ENCODE results near the gene ITGB3. TPM values are rescaled to one million over a fixed set of nuclear protein-coding genes. Genes with fewer than 3 reads are reported as not detected.
A peak's percentile ranks its signal among the peaks of the same experiment; 100 is the strongest.

ITGB3 gene
- total RNA-seq, 1 experiment from 2014 or later, result not detected

DNA sequence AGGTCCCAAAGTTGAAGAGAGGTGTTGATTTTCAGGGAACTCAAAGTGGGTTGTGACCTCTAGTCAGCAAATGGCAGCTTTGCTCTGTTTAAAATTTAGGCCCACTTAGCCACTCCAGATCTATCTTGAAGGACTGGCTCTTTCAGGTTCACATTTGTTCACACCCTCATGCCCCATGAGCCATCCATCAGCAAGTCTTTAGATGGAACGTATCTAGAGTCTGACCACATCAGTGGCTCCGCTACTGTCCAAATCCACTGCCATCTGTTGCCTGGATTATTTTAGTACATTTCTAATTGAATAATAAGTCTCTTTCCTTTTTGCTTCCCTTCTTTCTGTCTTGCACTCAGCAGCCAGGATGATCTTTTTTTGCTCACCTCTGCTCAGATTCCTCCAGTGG is 10.5 kb downstream of the ITGB3 start:
- ChIA-PET RAD21 (ENCODE audit: low non-redundant PET in 1 of 2, low total read pairs in 2 of 2, uncharacterized antibody in 2 of 2, unreplicated experiment in 2 of 2) (no interaction called here), POLR2A (no interaction called here), CTCF (interaction anchor here (1.4 kb wide), 1 partner anchor 51 kb away, joined by 3 read pairs; no protein-coding TSS in a partner anchor)
- Histone ChIP-seq H3K4me2 (ENCODE audit: low read length) (no peak overlapping the region), H3K27ac (ENCODE audit: low read depth, low read length) (no peak overlapping the region), H3K36me3 (ENCODE audit: control insufficient read depth in 1 of 2, insufficient read depth in 2 of 2, low read length in 2 of 2) (no peaks in the 10 kb centered on the region), H3K9ac (ENCODE audit: low read length) (no peak overlapping the region), H3K9me2 (ENCODE audit: insufficient read depth) (no peaks in the 10 kb centered on the region), H3K79me2 (ENCODE audit: insufficient read depth, low read length) (no peaks in the 10 kb centered on the region), H2AFZ (ENCODE audit: low read depth, low read length, poor library complexity, severe bottlenecking) (no peak overlapping the region), H3K27me3 (ENCODE audit: insufficient read depth, low read length) (no peaks in the 10 kb centered on the region), H3K4me3 (replicated peaks in 1 of 2; ENCODE audit: low read depth in 1 of 2, low read length in 2 of 2) (no peak overlapping the region), H4K20me1 (ENCODE audit: insufficient read depth) (no peaks in the 10 kb centered on the region), H3K4me1 (ENCODE audit: control insufficient read depth in 1 of 2, insufficient read depth in 2 of 2, low read length in 2 of 2) (peaks cover 0 to 20% of the 10 kb centered on the region in 2 experiments; a peak in 2 of 4 replicates), H3K9me3 (ENCODE audit: control insufficient read depth in 1 of 2, insufficient read depth in 1 of 2, low read depth in 1 of 2, low read length in 2 of 2) (no peaks in the 10 kb centered on the region)
- intact Hi-C loops (cut with micrococcal nuclease), result no loop called here
- TF ChIP-seq FOSL1 (IDR thresholded peaks at IDR 0.05; ENCODE audit: low read depth), result no peak
- no peak for TF ChIP-seq RAD21 (IDR thresholded peaks at IDR 0.05; ENCODE audit: low read depth)
- TF ChIP-seq ELF1 (IDR thresholded peaks at IDR 0.05; ENCODE audit: borderline replicate concordance, low read depth), result no peak
- TF ChIP-seq, protein P1, sequence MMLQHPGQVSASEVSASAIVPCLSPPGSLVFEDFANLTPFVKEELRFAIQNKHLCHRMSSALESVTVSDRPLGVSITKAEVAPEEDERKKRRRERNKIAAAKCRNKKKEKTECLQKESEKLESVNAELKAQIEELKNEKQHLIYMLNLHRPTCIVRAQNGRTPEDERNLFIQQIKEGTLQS (IDR thresholded peaks at IDR 0.05), result no peak
- TF ChIP-seq CEBPB (IDR thresholded peaks at IDR 0.05; ENCODE audit: low read depth), result no peak
- no peak for TF ChIP-seq POLR2A (IDR thresholded peaks at IDR 0.05; ENCODE audit: borderline replicate concordance, extremely low read depth, insufficient read depth, insufficient read length)
- DNase-seq (ENCODE audit: low read depth, low spot score) (no peak), ATAC-seq (no peak)
- no TSS peak for BruUV-seq (replicated peaks)

DNA sequence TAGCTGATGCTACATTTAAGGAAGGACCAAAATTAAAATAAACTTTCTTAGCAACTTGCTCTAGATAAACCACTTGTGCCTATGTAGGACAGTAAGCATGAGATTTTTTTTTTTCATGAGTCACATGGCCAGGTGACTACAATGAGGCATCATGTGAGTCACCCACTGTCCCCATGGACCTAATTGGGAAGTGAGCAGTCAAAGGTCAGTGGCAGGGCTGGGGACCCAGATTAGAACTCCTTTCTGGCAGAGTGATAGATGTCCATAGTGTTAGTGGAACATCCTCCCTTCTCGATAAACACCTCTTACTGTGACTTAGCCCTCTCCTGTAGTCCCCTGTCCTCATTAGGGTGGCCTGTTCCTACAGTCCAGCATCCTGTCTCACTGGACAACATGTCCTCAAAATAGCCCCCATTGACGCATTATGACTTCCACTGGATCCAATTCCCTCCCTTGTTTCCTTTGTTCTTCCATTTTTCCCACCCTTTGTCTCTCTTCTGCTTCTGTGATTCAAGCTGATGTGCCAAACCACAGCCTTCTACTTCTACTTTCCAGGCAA is 12.4 kb downstream of the ITGB3 start:
- Histone ChIP-seq H3K9ac (ENCODE audit: low read length) (no peak overlapping the region), H3K4me2 (ENCODE audit: low read length) (peak overlapping the region; percentile 5), H3K4me3 (replicated peaks in 1 of 2; ENCODE audit: low read depth in 1 of 2, low read length in 2 of 2) (no peak overlapping the region), H3K79me2 (ENCODE audit: insufficient read depth, low read length) (no peaks in the 10 kb centered on the region), H3K36me3 (ENCODE audit: control insufficient read depth in 1 of 2, insufficient read depth in 2 of 2, low read length in 2 of 2) (no peaks in the 10 kb centered on the region), H3K27ac (ENCODE audit: low read depth, low read length) (no peak overlapping the region), H2AFZ (ENCODE audit: low read depth, low read length, poor library complexity, severe bottlenecking) (peak overlapping the region; percentile 10), H4K20me1 (ENCODE audit: insufficient read depth) (no peaks in the 10 kb centered on the region), H3K27me3 (ENCODE audit: insufficient read depth, low read length) (no peaks in the 10 kb centered on the region), H3K9me3 (ENCODE audit: control insufficient read depth in 1 of 2, insufficient read depth in 1 of 2, low read depth in 1 of 2, low read length in 2 of 2) (no peaks in the 10 kb centered on the region), H3K4me1 (ENCODE audit: control insufficient read depth in 1 of 2, insufficient read depth in 2 of 2, low read length in 2 of 2) (peaks cover 0 to 20% of the 10 kb centered on the region in 2 experiments; a peak in 2 of 4 replicates), H3K9me2 (ENCODE audit: insufficient read depth) (no peaks in the 10 kb centered on the region)
- POLR2A ChIA-PET, result no interaction called here
- peak; percentile 59 for ATAC-seq
- no peak for DNase-seq (ENCODE audit: low read depth, low spot score)
- intact Hi-C loops (cut with micrococcal nuclease), result no loop called here
- BruUV-seq (replicated peaks), result no TSS peak
- RAD21 ChIA-PET (ENCODE audit: low non-redundant PET in 1 of 2, low total read pairs in 2 of 2, uncharacterized antibody in 2 of 2, unreplicated experiment in 2 of 2), result no interaction called here
- CTCF ChIA-PET, result no interaction called here
- TF ChIP-seq CEBPB (IDR thresholded peaks at IDR 0.05; ENCODE audit: low read depth) (no peak), ZFX (IDR thresholded peaks at IDR 0.05) (no peak), FOSL1 (IDR thresholded peaks at IDR 0.05; ENCODE audit: low read depth) (peak; percentile 79), POLR2AphosphoS5 (IDR thresholded peaks at IDR 0.05; ENCODE audit: low read depth, low read length) (no peak), TCF7L2 (IDR thresholded peaks at IDR 0.05; ENCODE audit: borderline replicate concordance, extremely low read depth, insufficient read depth, insufficient read length) (no peak), POLR2A (IDR thresholded peaks at IDR 0.05; ENCODE audit: borderline replicate concordance, extremely low read depth, insufficient read depth, insufficient read length) (no peak), CBX3 (IDR thresholded peaks at IDR 0.05; ENCODE audit: low read depth) (0 out of 2 replicates have a peak, but pooled peaks have one; percentile 53), JUND (IDR thresholded peaks at IDR 0.05) (peak; percentile 70), EGR1 (IDR thresholded peaks at IDR 0.05; ENCODE audit: low read depth) (no peak), ELF1 (IDR thresholded peaks at IDR 0.05; ENCODE audit: borderline replicate concordance, low read depth) (no peak), YY1 (IDR thresholded peaks at IDR 0.05; ENCODE audit: extremely low read depth, insufficient replicate concordance, low read depth, low read length) (no peak), EZH2 (IDR thresholded peaks at IDR 0.05) (no peak), ZNF274 (IDR thresholded peaks at IDR 0.05; ENCODE audit: low read depth, low read length) (no peak)
- TF ChIP-seq, protein P2, sequence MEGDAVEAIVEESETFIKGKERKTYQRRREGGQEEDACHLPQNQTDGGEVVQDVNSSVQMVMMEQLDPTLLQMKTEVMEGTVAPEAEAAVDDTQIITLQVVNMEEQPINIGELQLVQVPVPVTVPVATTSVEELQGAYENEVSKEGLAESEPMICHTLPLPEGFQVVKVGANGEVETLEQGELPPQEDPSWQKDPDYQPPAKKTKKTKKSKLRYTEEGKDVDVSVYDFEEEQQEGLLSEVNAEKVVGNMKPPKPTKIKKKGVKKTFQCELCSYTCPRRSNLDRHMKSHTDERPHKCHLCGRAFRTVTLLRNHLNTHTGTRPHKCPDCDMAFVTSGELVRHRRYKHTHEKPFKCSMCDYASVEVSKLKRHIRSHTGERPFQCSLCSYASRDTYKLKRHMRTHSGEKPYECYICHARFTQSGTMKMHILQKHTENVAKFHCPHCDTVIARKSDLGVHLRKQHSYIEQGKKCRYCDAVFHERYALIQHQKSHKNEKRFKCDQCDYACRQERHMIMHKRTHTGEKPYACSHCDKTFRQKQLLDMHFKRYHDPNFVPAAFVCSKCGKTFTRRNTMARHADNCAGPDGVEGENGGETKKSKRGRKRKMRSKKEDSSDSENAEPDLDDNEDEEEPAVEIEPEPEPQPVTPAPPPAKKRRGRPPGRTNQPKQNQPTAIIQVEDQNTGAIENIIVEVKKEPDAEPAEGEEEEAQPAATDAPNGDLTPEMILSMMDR (IDR thresholded peaks at IDR 0.05 in 2 of 3, conservative IDR thresholded peaks at IDR 0.05 in 1 of 3; ENCODE audit: borderline replicate concordance in 1 of 3, insufficient read depth in 1 of 3, low read depth in 2 of 3, low read length in 2 of 3), result no peak

Data from HCT116 (cell line).